ENCODE results near the gene MPP2. TPM values are rescaled to one million over a fixed set of nuclear protein-coding genes. Genes with fewer than 3 reads are reported as not detected.

Gene MPP2
- total RNA-seq, 1 donor from 2014 or later: 7.0 TPM

DNA sequence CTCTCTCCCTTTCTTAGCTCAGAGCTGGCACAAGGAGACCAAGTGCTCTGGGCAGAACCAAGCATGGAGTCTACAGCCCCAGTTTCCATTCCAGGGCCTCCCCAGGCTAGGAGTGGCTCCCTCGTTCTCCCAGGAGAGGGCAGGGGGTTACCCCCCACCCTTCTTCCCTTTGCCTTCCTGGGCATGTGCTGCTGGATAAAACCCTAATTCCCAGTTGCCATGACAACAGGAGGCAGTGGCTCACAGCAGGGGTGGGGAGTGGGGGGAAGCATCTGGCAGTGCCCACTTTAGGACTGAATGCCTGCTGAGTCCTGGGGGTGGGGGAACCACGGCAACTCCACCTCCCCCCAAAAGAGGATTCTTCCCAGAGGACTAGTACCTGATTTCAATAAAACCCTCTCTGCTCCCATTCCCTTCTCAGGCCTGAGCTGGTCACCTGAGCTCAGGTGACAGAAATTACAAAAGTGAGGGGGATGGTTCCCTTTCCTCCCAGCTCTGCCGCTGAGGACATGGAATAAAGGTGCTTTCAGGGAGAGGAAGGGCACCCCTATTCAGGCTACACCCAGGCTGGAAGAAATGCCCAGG is 1.8 kb downstream of the MPP2 start:
- Mint-ChIP-seq H3K4me3 (ENCODE audit: unreplicated experiment) (no peak overlapping the region), H3K27ac (ENCODE audit: unreplicated experiment) (no peak overlapping the region)

DNA sequence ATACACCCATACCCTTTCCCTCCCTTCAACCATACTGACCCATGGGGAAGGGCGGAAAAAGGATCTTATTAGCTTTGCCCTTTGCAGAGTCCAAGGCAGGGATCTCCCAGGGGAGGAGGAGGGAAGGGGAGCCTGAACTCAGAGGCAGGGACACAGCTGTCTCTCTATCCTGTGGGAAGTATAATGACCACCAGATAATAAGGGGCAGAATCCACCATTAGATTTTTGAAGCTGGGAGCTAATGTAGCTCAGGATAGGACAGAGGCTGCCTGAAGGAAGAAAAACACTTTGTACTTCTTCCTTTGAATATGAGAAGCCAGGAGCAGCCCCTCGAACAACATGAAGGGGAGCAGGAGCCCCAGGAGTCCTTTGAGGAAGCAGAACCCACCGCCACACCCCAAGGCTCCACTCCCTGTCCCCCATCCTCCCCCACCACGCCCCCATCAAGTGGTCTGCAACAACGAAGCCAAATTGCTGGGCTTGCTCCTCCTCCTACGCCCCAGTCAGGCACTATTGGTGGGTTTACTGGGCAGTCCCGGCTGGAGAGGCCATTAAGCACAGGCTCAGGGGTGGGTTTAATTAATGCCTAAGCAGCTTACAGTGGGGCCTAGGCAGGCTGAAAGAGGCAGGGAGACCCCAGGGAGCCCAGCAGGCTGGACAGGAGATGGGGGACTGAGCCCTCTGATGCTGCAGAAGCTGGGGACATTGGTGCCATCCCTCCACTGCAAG is 5.3 kb downstream of the MPP2 start:
- H3K27me3 Mint-ChIP-seq (ENCODE audit: low read depth): no peaks in the 10 kb centered on the region
- TF ChIP-seq, protein P1, sequence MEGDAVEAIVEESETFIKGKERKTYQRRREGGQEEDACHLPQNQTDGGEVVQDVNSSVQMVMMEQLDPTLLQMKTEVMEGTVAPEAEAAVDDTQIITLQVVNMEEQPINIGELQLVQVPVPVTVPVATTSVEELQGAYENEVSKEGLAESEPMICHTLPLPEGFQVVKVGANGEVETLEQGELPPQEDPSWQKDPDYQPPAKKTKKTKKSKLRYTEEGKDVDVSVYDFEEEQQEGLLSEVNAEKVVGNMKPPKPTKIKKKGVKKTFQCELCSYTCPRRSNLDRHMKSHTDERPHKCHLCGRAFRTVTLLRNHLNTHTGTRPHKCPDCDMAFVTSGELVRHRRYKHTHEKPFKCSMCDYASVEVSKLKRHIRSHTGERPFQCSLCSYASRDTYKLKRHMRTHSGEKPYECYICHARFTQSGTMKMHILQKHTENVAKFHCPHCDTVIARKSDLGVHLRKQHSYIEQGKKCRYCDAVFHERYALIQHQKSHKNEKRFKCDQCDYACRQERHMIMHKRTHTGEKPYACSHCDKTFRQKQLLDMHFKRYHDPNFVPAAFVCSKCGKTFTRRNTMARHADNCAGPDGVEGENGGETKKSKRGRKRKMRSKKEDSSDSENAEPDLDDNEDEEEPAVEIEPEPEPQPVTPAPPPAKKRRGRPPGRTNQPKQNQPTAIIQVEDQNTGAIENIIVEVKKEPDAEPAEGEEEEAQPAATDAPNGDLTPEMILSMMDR (IDR thresholded peaks at IDR 0.05): no peak
- H3K9me3 Mint-ChIP-seq (ENCODE audit: low read depth): no peaks in the 10 kb centered on the region
- no peak overlapping the region for H3K4me3 Mint-ChIP-seq (ENCODE audit: unreplicated experiment)
- no peak for DNase-seq (ENCODE audit: low spot score)
- peaks cover 25% of the 10 kb centered on the region for H3K4me1 Mint-ChIP-seq (ENCODE audit: low read depth)
- peaks cover 5% of the 10 kb centered on the region for H3K36me3 Mint-ChIP-seq (ENCODE audit: low read depth)
- no peak overlapping the region for H3K27ac Mint-ChIP-seq (ENCODE audit: unreplicated experiment)

More for the DNA sequence above, 1.8 kb downstream of the MPP2 start:
- Mint-ChIP-seq H3K4me1 (ENCODE audit: low read depth) (peaks cover 28% of the 10 kb centered on the region), H3K27me3 (ENCODE audit: low read depth) (no peaks in the 10 kb centered on the region), H3K9me3 (ENCODE audit: low read depth) (no peaks in the 10 kb centered on the region), H3K36me3 (ENCODE audit: low read depth) (no peaks in the 10 kb centered on the region)
- no peak for DNase-seq (ENCODE audit: low spot score)
- TF ChIP-seq, protein P1 (IDR thresholded peaks at IDR 0.05): no peak

DNA sequence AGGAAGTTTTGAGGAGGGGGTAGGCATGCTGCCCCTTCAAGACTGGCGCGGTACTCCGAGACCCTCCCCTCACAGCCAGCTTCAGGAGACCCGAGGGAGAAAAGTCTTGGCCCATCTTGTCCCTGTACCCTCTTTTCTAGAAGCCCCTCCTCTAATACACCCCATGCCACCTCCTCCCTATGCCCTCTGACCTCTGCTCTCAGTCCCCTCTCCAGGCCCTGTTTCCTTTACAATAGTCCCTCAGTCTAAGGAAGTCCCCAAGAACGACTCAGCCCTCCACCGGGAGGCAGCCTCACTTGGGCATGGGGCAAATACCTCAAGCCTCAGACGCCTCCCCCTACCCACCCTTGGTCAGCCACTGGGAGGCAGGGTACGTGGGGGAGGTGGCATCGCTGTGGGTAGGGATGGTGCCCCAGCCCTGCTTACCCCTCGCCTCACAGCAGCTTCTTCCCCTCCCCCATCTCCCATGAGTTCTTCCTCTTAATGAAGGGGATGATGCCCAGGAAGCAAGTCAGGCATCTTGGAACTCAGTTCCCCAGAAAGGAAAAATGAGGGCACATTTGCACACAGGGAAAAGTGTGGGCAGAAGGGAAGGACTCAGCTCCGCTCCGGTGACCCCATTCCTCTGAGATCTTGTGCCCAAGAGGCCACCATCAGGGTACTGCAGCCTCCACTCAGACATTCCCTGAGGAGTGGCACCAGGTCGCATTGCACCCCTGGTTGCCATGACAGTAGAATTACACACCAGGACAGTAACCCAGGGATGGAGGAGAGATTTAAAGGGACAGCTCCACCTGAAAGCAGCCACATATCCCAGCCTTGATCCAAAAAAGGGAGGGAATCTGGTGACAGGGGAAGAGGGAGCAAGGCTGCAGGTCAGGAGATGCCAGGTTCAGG is 6.2 kb downstream of the MPP2 start:
- Mint-ChIP-seq H3K9me3 (ENCODE audit: low read depth) (no peaks in the 10 kb centered on the region), H3K27me3 (ENCODE audit: low read depth) (no peaks in the 10 kb centered on the region), H3K4me1 (ENCODE audit: low read depth) (peaks cover 20% of the 10 kb centered on the region), H3K4me3 (ENCODE audit: unreplicated experiment) (peak overlapping the region; percentile 81), H3K27ac (ENCODE audit: unreplicated experiment) (no peak overlapping the region), H3K36me3 (ENCODE audit: low read depth) (peaks cover 11% of the 10 kb centered on the region)
- no peak for DNase-seq (ENCODE audit: low spot score)
- TF ChIP-seq, protein P1 (IDR thresholded peaks at IDR 0.05): no peak

DNA sequence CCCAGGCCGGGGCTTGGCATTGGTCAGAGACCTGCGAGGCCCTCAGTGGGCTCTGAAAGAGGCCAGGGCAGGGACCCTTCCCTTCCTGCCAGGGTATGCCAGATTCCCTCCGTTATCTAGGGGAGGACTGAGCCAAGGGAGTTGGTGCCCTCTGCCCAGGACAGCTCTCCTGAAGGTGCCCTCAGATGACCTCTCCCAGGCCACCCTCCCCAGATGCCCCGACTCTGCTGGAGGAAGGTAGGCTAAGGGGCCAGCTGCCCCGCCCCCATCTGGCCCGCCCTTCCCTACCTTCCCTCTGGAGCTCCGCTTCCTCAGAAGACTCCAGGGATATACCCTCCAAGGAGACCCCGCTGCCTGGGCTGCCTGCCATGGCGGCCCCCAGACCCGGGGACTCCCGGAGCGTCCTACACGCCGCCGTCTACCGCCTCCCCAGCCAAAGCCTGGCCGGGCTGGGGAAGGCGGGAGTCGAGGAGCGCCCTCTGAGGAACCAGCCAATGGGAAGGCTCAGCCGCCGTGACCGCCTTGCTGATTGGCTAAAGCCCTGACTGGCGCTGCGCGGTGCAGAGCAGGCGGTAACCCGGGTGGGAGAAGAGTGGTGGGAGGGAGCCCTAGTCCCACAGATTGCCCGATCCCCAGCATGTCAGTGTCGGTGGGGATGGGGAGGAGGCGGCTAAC is 7.0 kb downstream of the MPP2 start:
- H3K27ac Mint-ChIP-seq (ENCODE audit: unreplicated experiment): no peak overlapping the region
- H3K36me3 Mint-ChIP-seq (ENCODE audit: low read depth): peaks cover 12% of the 10 kb centered on the region
- no peak for DNase-seq (ENCODE audit: low spot score)
- H3K4me1 Mint-ChIP-seq (ENCODE audit: low read depth): peaks cover 15% of the 10 kb centered on the region
- H3K27me3 Mint-ChIP-seq (ENCODE audit: low read depth): no peaks in the 10 kb centered on the region
- H3K4me3 Mint-ChIP-seq (ENCODE audit: unreplicated experiment): peak overlapping the region; percentile 81
- TF ChIP-seq, protein P1 (IDR thresholded peaks at IDR 0.05): no peak
- no peaks in the 10 kb centered on the region for H3K9me3 Mint-ChIP-seq (ENCODE audit: low read depth)

DNA sequence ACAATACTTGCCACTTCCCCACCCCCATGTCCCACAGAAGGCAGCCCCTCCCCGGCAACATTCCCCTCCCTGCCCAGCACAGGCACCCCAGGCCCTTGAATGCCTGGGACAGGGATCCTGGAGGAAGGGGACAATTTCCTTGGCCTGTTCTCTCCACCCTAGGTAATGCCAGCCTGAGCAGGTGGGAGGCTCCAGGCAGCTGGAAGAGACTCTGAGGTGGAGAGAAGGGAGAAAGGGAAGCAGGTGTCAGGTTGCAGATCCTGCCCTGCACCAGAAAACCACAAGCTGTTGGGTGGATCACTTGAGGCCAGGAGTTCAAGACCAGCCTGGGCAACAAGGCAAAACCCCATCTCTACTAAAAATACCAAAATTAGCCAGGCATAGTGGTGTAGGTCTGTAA is 8.9 kb downstream of the MPP2 start:
- H3K4me3 Mint-ChIP-seq (ENCODE audit: unreplicated experiment): no peak overlapping the region

More for the DNA sequence above, 8.9 kb downstream of the MPP2 start:
- H3K9me3 Mint-ChIP-seq (ENCODE audit: low read depth): no peaks in the 10 kb centered on the region
- H3K36me3 Mint-ChIP-seq (ENCODE audit: low read depth): peaks cover 12% of the 10 kb centered on the region
- H3K4me1 Mint-ChIP-seq (ENCODE audit: low read depth): peaks cover 15% of the 10 kb centered on the region
- H3K27ac Mint-ChIP-seq (ENCODE audit: unreplicated experiment): no peak overlapping the region
- no peaks in the 10 kb centered on the region for H3K27me3 Mint-ChIP-seq (ENCODE audit: low read depth)
- no peak for DNase-seq (ENCODE audit: low spot score)
- TF ChIP-seq, protein P1 (IDR thresholded peaks at IDR 0.05): no peak

All from chondrocyte (in vitro differentiated cells).